Osteocyte (in vitro differentiated cells): Measurements from ENCODE around the gene ARID5B. TPM values are rescaled to one million over a fixed set of nuclear protein-coding genes. Genes with fewer than 3 reads are reported as not detected.

ENCODE experiments used
- DNase-seq: peaks from one replicate; pipeline ENCODE4 v3.0.0; 2021; ENCODE audit warnings: mixed read lengths; ENCODE audit not compliant: unreplicated experiment; ENCODE audit errors: extremely low spot score
- H3K27ac Mint-ChIP-seq: one replicate; pipeline ENCODE4 v1.8.0; 2021; ENCODE audit warnings: mild to moderate bottlenecking, mixed read lengths; ENCODE audit not compliant: unreplicated experiment
- H3K27me3 Mint-ChIP-seq: one replicate; pipeline ENCODE4 v1.8.0; 2021; ENCODE audit warnings: mixed read lengths; ENCODE audit not compliant: unreplicated experiment
- H3K36me3 Mint-ChIP-seq: one replicate; pipeline ENCODE4 v1.8.0; 2021; ENCODE audit warnings: mixed read lengths; ENCODE audit not compliant: unreplicated experiment
- H3K4me1 Mint-ChIP-seq: one replicate; pipeline ENCODE4 v1.8.0; 2021; ENCODE audit warnings: mixed read lengths; ENCODE audit not compliant: unreplicated experiment
- H3K4me3 Mint-ChIP-seq: one replicate; pipeline ENCODE4 v1.8.0; 2021; ENCODE audit warnings: mild to moderate bottlenecking, moderate library complexity, mixed read lengths; ENCODE audit not compliant: unreplicated experiment
- H3K9me3 Mint-ChIP-seq: one replicate; pipeline ENCODE4 v1.8.0; 2021; ENCODE audit warnings: mixed read lengths; ENCODE audit not compliant: unreplicated experiment
- CTCF ChIP-seq: fragments of 200-600 bp; sonication (generic); IDR thresholded peaks from 2 replicates; pipeline ENCODE4 v1.5.0; 2021; ENCODE audit warnings: antibody characterized with exemption, mild to moderate bottlenecking, moderate library complexity
- total RNA-seq: library from RNA; stranded (reverse); gene quantifications from 2 replicates; pipeline ENCODE4 v1.2.1, GENCODE V29; 2021

The ARID5B gene
- total RNA-seq, 1 donor from 2014 or later = 89.4 TPM

GRCh38 chr10:62007145-62007544 is 105.6 kb downstream of the ARID5B start:
- H3K4me1 Mint-ChIP-seq = peaks cover 29% of the 10 kb centered on the region
- no peak overlapping the region for H3K27ac Mint-ChIP-seq
- no peak for DNase-seq
- H3K27me3 Mint-ChIP-seq = no peaks in the 10 kb centered on the region
- TF ChIP-seq CTCF = no peak
- peaks cover 26% of the 10 kb centered on the region for H3K36me3 Mint-ChIP-seq
- H3K9me3 Mint-ChIP-seq = no peaks in the 10 kb centered on the region
- H3K4me3 Mint-ChIP-seq = no peak overlapping the region

GRCh38 chr10:62008196-62008595 is 106.7 kb downstream of the ARID5B start:
- H3K36me3 Mint-ChIP-seq = peaks cover 26% of the 10 kb centered on the region
- H3K4me1 Mint-ChIP-seq = peaks cover 29% of the 10 kb centered on the region
- DNase-seq = no peak
- no peak for TF ChIP-seq CTCF
- no peaks in the 10 kb centered on the region for H3K27me3 Mint-ChIP-seq
- no peak overlapping the region for H3K4me3 Mint-ChIP-seq
- H3K9me3 Mint-ChIP-seq = no peaks in the 10 kb centered on the region
- no peak overlapping the region for H3K27ac Mint-ChIP-seq

GRCh38 chr10:62008946-62009345 is 107.4 kb downstream of the ARID5B start:
- Mint-ChIP-seq H3K27ac (no peak overlapping the region), H3K36me3 (peaks cover 27% of the 10 kb centered on the region), H3K9me3 (no peaks in the 10 kb centered on the region), H3K4me1 (peaks cover 29% of the 10 kb centered on the region), H3K4me3 (no peak overlapping the region), H3K27me3 (no peaks in the 10 kb centered on the region)
- TF ChIP-seq CTCF = no peak
- DNase-seq = no peak

- Mint-ChIP-seq H3K4me1 (peaks cover 23% of the 10 kb centered on the region), H3K9me3 (no peaks in the 10 kb centered on the region), H3K27ac (no peak overlapping the region), H3K27me3 (no peaks in the 10 kb centered on the region), H3K4me3 (no peak overlapping the region), H3K36me3 (peaks cover 32% of the 10 kb centered on the region)
- no peak for DNase-seq
- no peak for TF ChIP-seq CTCF
Observed at GRCh38 chr10:62010366-62010765, 108.9 kb downstream of the ARID5B start.

GRCh38 chr10:62011558-62011957 is 110.1 kb downstream of the ARID5B start:
- H3K9me3 Mint-ChIP-seq = no peaks in the 10 kb centered on the region
- H3K36me3 Mint-ChIP-seq = peaks cover 25% of the 10 kb centered on the region
- DNase-seq = no peak
- no peaks in the 10 kb centered on the region for H3K27me3 Mint-ChIP-seq
- H3K4me1 Mint-ChIP-seq = peaks cover 20% of the 10 kb centered on the region
- no peak for TF ChIP-seq CTCF
- H3K27ac Mint-ChIP-seq = no peak overlapping the region
- no peak overlapping the region for H3K4me3 Mint-ChIP-seq
